Esophagus muscularis mucosa (tissue), 4 donors: Measurements from ENCODE around the gene MMD.

Experiments used
- EP300 ChIP-seq: sonication (generic); formaldehyde crosslinking; IDR thresholded peaks from one replicate; pipeline ENCODE4 v1.6.1; 2017; ENCODE audit warnings: antibody characterized with exemption
- POLR2AphosphoS5 ChIP-seq, 2 donors: sonication (generic); formaldehyde crosslinking; IDR thresholded peaks; one replicate each; pipeline ENCODE4 v1.6.1; 2017; ENCODE audit warnings: antibody characterized with exemption in 2 of 2
- TF ChIP-seq, protein P1 (sequence below), 3 experiments: fragments of 200-600 bp in 2 of 3; fragments of 450-650 bp in 1 of 3; sonication (generic) in 2 of 3; IDR thresholded peaks; one replicate each; pipeline ENCODE4 v1.5.1; 2017 to 2019; ENCODE audit warnings: antibody characterized with exemption in 3 of 3, mild to moderate bottlenecking in 2 of 3, moderate library complexity in 1 of 3

GRCh38 chr17:55452139-55452790 is 30.6 kb upstream of the MMD start:
- TF ChIP-seq, protein P1, sequence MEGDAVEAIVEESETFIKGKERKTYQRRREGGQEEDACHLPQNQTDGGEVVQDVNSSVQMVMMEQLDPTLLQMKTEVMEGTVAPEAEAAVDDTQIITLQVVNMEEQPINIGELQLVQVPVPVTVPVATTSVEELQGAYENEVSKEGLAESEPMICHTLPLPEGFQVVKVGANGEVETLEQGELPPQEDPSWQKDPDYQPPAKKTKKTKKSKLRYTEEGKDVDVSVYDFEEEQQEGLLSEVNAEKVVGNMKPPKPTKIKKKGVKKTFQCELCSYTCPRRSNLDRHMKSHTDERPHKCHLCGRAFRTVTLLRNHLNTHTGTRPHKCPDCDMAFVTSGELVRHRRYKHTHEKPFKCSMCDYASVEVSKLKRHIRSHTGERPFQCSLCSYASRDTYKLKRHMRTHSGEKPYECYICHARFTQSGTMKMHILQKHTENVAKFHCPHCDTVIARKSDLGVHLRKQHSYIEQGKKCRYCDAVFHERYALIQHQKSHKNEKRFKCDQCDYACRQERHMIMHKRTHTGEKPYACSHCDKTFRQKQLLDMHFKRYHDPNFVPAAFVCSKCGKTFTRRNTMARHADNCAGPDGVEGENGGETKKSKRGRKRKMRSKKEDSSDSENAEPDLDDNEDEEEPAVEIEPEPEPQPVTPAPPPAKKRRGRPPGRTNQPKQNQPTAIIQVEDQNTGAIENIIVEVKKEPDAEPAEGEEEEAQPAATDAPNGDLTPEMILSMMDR (IDR thresholded peaks at IDR 0.05), result no peak
- TF ChIP-seq EP300, result peak; percentile 27
- peak; percentile 74 to 81 for TF ChIP-seq POLR2AphosphoS5 (IDR thresholded peaks at IDR 0.05)
